Mesodermal cell (in vitro differentiated cells): ENCODE data around the gene ZNF516.

Experiments used
- H3K27ac ChIP-seq: 2 replicates; pipeline ENCODE4 v1.7.0; 2013; ENCODE audit warnings: mild to moderate bottlenecking, low read depth, low read length, moderate library complexity; ENCODE audit not compliant: severe bottlenecking
- H3K36me3 ChIP-seq: 2 replicates; pipeline ENCODE4 v1.7.1; 2013; ENCODE audit warnings: mild to moderate bottlenecking, low read length, moderate library complexity; ENCODE audit not compliant: control insufficient read depth, insufficient read depth
- H3K4me1 ChIP-seq: one replicate; pipeline ENCODE4 v1.7.1; 2013; ENCODE audit warnings: mild to moderate bottlenecking, low read length; ENCODE audit not compliant: insufficient read depth, control insufficient read depth, poor library complexity, severe bottlenecking
- H3K4me3 ChIP-seq: 2 replicates; pipeline ENCODE4 v1.7.0; 2013; ENCODE audit warnings: low read length, control low read depth, mild to moderate bottlenecking; ENCODE audit not compliant: insufficient read depth, poor library complexity, severe bottlenecking; ENCODE audit errors: extremely low read depth
- H3K9me3 ChIP-seq: 2 replicates; pipeline ENCODE4 v1.7.1; 2013; ENCODE audit warnings: mild to moderate bottlenecking, low read length, moderate library complexity; ENCODE audit not compliant: control insufficient read depth
- WGBS, 2 experiments: methylation state at CpG; one replicate each; pipeline ENCODE4 v1.1.5; 2013; ENCODE audit warnings: missing lambda C conversion rate in 2 of 2; ENCODE audit not compliant: insufficient coverage in 2 of 2; 5-methylcytosine and 5-hydroxymethylcytosine counted together

Gene ZNF516

GRCh38 chr18:76356666-76357065, 138.4 kb downstream of the ZNF516 start:
- 94 to 98% methylated on average over 2 to 9 of the region's 10 CpGs for WGBS, 2 experiments

GRCh38 chr18:76354348-76354747, 140.7 kb downstream of the ZNF516 start:
- Histone ChIP-seq H3K4me3 (no peak overlapping the region), H3K9me3 (peaks cover 4% of the 10 kb centered on the region), H3K27ac (no peak overlapping the region), H3K36me3 (peaks cover 46% of the 10 kb centered on the region), H3K4me1 (peaks cover 5% of the 10 kb centered on the region)
- WGBS, 2 experiments: 100% methylated on average over 1 of the region's 1 CpG; no CpG with 5 or more reads in 1 of the 2 experiments

More at GRCh38 chr18:76356666-76357065, 138.4 kb downstream of the ZNF516 start:
- peaks cover 5% of the 10 kb centered on the region for H3K4me1 ChIP-seq
- peaks cover 66% of the 10 kb centered on the region for H3K36me3 ChIP-seq
- H3K9me3 ChIP-seq: peaks cover 4% of the 10 kb centered on the region
- H3K4me3 ChIP-seq: no peak overlapping the region
- H3K27ac ChIP-seq: no peak overlapping the region

- H3K36me3 ChIP-seq: peaks cover 38% of the 10 kb centered on the region
- H3K27ac ChIP-seq: no peak overlapping the region
- peaks cover 4% of the 10 kb centered on the region for H3K9me3 ChIP-seq
- peaks cover 5% of the 10 kb centered on the region for H3K4me1 ChIP-seq
- 80 to 86% methylated on average over 1 of the region's 3 CpGs for WGBS, 2 experiments
- H3K4me3 ChIP-seq: no peak overlapping the region
These were observed 141.5 kb downstream of the ZNF516 start for GRCh38 chr18:76353500-76353899.

- Histone ChIP-seq H3K36me3 (peaks cover 34% of the 10 kb centered on the region), H3K4me1 (peaks cover 5% of the 10 kb centered on the region), H3K4me3 (no peak overlapping the region), H3K27ac (no peak overlapping the region), H3K9me3 (peaks cover 4% of the 10 kb centered on the region)
- WGBS, 2 experiments: 94 to 100% methylated on average over 5 to 6 of the region's 7 CpGs
These were observed 142.0 kb downstream of the ZNF516 start for GRCh38 chr18:76353046-76353445.

GRCh38 chr18:76351961-76352581, 143.0 kb downstream of the ZNF516 start:
- Histone ChIP-seq H3K4me1 (peaks cover 5% of the 10 kb centered on the region), H3K36me3 (peaks cover 24% of the 10 kb centered on the region), H3K9me3 (peaks cover 4% of the 10 kb centered on the region), H3K27ac (peak overlapping the region; percentile 29), H3K4me3 (no peak overlapping the region)
- 82 to 86% methylated on average over 23 to 24 of the region's 24 CpGs for WGBS, 2 experiments

GRCh38 chr18:76350134-76351025, 144.7 kb downstream of the ZNF516 start:
- Histone ChIP-seq H3K36me3 (peaks cover 7% of the 10 kb centered on the region), H3K9me3 (peaks cover 4% of the 10 kb centered on the region), H3K4me1 (peaks cover 5% of the 10 kb centered on the region), H3K27ac (no peak overlapping the region), H3K4me3 (no peak overlapping the region)
- 91 to 93% methylated on average over 43 to 54 of the region's 54 CpGs for WGBS, 2 experiments

GRCh38 chr18:76349067-76349715, 145.9 kb downstream of the ZNF516 start:
- Histone ChIP-seq H3K9me3 (peaks cover 3% of the 10 kb centered on the region), H3K27ac (no peak overlapping the region), H3K4me3 (peak overlapping the region; percentile 5), H3K36me3 (no peaks in the 10 kb centered on the region), H3K4me1 (peaks cover 5% of the 10 kb centered on the region)
- 24 to 29% methylated on average over 27 to 29 of the region's 29 CpGs for WGBS, 2 experiments

- H3K4me1 ChIP-seq: peaks cover 5% of the 10 kb centered on the region
- H3K36me3 ChIP-seq: no peaks in the 10 kb centered on the region
- H3K27ac ChIP-seq: no peak overlapping the region
- H3K9me3 ChIP-seq: no peaks in the 10 kb centered on the region
- no peak overlapping the region for H3K4me3 ChIP-seq
- 86 to 87% methylated on average over 24 to 27 of the region's 27 CpGs for whole genome bisulfite sequencing, 2 experiments
These were observed 146.6 kb downstream of the ZNF516 start for GRCh38 chr18:76348267-76349066.

- Histone ChIP-seq H3K36me3 (no peaks in the 10 kb centered on the region), H3K4me1 (peaks cover 4% of the 10 kb centered on the region), H3K9me3 (no peaks in the 10 kb centered on the region), H3K27ac (no peak overlapping the region), H3K4me3 (no peak overlapping the region)
- WGBS, 2 experiments: 93 to 100% methylated on average over 4 to 5 of the region's 7 CpGs
These were observed 147.7 kb downstream of the ZNF516 start for GRCh38 chr18:76347341-76347740.

GRCh38 chr18:76346490-76347130, 148.4 kb downstream of the ZNF516 start:
- no peak overlapping the region for H3K27ac ChIP-seq
- H3K4me1 ChIP-seq: no peaks in the 10 kb centered on the region
- 92 to 95% methylated on average over 24 to 29 of the region's 29 CpGs for WGBS, 2 experiments
- H3K9me3 ChIP-seq: no peaks in the 10 kb centered on the region
- no peaks in the 10 kb centered on the region for H3K36me3 ChIP-seq
- H3K4me3 ChIP-seq: no peak overlapping the region
